ENCODE measurements around the gene CAMK1D. TPM values are rescaled to one million over a fixed set of nuclear protein-coding genes. Genes with fewer than 3 reads are reported as not detected.

Gene CAMK1D
- total and polyA plus RNA-seq, 2 donors (not counting 3 experiments of a cell fraction or from before 2014, with no cell fraction given), result 0.37 to 4.2 TPM

DNA sequence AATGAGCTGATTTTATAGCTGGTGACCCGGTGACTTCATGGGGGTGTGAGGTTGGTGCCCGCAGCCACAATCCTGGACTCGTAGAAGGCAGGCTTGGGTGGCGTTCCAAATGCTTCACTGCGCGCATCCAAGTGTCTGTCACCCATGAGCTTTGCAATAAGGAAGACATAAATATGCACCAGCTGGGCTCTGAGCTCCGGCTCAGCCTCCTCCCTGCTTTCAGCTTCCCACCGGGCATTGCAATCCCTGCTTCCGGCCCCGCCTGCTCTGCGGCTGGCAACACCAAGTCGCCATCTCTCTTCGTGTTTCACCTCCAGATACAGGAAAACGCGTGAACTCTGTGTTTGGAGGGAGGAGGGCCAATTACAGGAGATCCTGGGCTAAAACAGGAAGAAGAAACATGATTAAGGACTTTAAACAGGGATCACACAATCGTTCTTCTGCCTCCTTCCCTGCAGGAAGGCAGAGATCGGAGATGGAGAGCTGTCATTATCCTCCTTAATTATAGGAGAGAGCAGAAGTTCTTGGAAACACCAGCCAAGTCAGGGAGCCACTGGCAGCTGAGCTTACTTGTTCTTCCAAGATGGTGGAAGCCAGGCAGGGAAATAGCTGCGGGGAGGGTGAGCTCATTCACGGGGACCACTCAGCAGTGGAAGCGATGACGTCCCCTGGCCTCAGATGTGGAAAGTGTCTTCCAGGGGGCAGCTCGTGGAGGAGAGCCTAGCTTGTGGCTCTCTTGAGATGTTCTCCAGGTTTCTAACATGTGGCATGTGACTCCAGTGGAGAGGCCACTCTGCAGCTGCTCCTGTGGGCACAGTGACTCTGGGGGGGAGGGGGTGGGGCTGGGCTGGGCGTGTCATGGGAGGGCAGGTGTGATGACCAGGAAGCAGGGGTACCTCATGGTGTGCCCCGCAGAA lies 134.9 kb downstream of the CAMK1D start:
- H3K79me2 ChIP-seq (ENCODE audit: control insufficient read depth, insufficient read depth, low read length), result no peaks in the 10 kb centered on the region
- intact Hi-C loops (cut with micrococcal nuclease) (no loop called here), dilution Hi-C loops (cut with MboI; ENCODE audit: extremely low pct_ligation_motif_present, low sequenced_read_pairs) (no loop called here)
- no peaks in the 10 kb centered on the region for H3K36me3 ChIP-seq (ENCODE audit: control insufficient read depth in 2 of 2, extremely low read depth in 1 of 2, insufficient read depth in 2 of 2, low read length in 2 of 2)
- BruUV-seq (replicated peaks), result no TSS peak
- no peaks in the 10 kb centered on the region for H3K27me3 ChIP-seq (ENCODE audit: control insufficient read depth in 2 of 2, insufficient read depth in 2 of 2, low read length in 2 of 2)
- H2AFZ ChIP-seq (ENCODE audit: low read depth, low read length), result no peak overlapping the region
- FAIRE-seq (no peak), DNase-seq (ENCODE audit: low read depth, low spot score) (no peak)
- H3K4me1 ChIP-seq (ENCODE audit: control insufficient read depth, extremely low read depth, insufficient read depth, low read length), result no peaks in the 10 kb centered on the region
- H4K20me1 ChIP-seq (replicated peaks; ENCODE audit: control insufficient read depth, extremely low read depth, insufficient read depth, low read length), result no peaks in the 10 kb centered on the region
- H3K9ac ChIP-seq (replicated peaks; ENCODE audit: extremely low read depth, insufficient read depth, low read length), result no peak overlapping the region
- H3K4me2 ChIP-seq (ENCODE audit: insufficient read depth, low read length), result no peak overlapping the region
- no peaks in the 10 kb centered on the region for H3K9me3 ChIP-seq (replicated peaks; ENCODE audit: control insufficient read depth, insufficient read depth, low read length)
- no peak overlapping the region for H3K4me3 ChIP-seq (replicated peaks in 1 of 3; ENCODE audit: insufficient read depth in 1 of 3, low read depth in 1 of 3, low read length in 3 of 3)
- POLR2A ChIA-PET, result no interaction called here
- TF ChIP-seq MYC (IDR thresholded peaks at IDR 0.05; ENCODE audit: low read depth, low read length) (no peak), CTCF (IDR thresholded peaks at IDR 0.05; ENCODE audit: extremely low read depth in 1 of 2, insufficient read depth in 1 of 2, low read depth in 1 of 2, low read length in 2 of 2) (no peak), JUN (IDR thresholded peaks at IDR 0.05; ENCODE audit: borderline replicate concordance, insufficient read depth, insufficient read length, low read depth) (no peak), POLR2AphosphoS5 (IDR thresholded peaks at IDR 0.05; ENCODE audit: insufficient read depth, low read depth, low read length) (no peak), GATA2 (IDR thresholded peaks at IDR 0.05; ENCODE audit: insufficient read depth, insufficient read length, low read depth, low read length) (no peak), POLR2A (IDR thresholded peaks at IDR 0.05; ENCODE audit: low read depth, low read length) (no peak), EZH2 (IDR thresholded peaks at IDR 0.05; ENCODE audit: borderline replicate concordance, low read depth, low read length, severe bottlenecking) (no peak), FOS (IDR thresholded peaks at IDR 0.05; ENCODE audit: borderline replicate concordance, insufficient read depth, low read length) (no peak)
- TF ChIP-seq, protein P1, sequence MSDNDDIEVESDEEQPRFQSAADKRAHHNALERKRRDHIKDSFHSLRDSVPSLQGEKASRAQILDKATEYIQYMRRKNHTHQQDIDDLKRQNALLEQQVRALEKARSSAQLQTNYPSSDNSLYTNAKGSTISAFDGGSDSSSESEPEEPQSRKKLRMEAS (IDR thresholded peaks at IDR 0.05; ENCODE audit: insufficient read depth, insufficient read length), result no peak
- no peak overlapping the region for H3K27ac ChIP-seq (ENCODE audit: insufficient read depth, low read depth, low read length)
- no peaks in the 10 kb centered on the region for H3K9me1 ChIP-seq (replicated peaks; ENCODE audit: control insufficient read depth, extremely low read depth, insufficient read depth, low read length)
- CTCF ChIA-PET, result interaction anchor here (1.1 kb wide), 1 partner anchor 172 kb away, joined by 5 read pairs; no protein-coding TSS in a partner anchor

Data from endothelial cell of umbilical vein (primary cell).